ENCODE data around the gene AFDN. TPM values are rescaled to one million over a fixed set of nuclear protein-coding genes. Genes with fewer than 3 reads are reported as not detected.

Gene AFDN
- total and polyA plus RNA-seq, 2 donors (not counting 1 experiment from before 2014, with no cell fraction given) = 21.0 to 57.1 TPM

GRCh38 chr6:167872538-167873210, 46.0 kb downstream of the AFDN start:
- no peaks in the 10 kb centered on the region for H3K36me3 ChIP-seq (ENCODE audit: control insufficient read depth, insufficient read depth, low read length)
- DNase-seq (ENCODE audit: low read depth in 2 of 2) = peak in 1 of 2 donors; percentile 49

DNA sequence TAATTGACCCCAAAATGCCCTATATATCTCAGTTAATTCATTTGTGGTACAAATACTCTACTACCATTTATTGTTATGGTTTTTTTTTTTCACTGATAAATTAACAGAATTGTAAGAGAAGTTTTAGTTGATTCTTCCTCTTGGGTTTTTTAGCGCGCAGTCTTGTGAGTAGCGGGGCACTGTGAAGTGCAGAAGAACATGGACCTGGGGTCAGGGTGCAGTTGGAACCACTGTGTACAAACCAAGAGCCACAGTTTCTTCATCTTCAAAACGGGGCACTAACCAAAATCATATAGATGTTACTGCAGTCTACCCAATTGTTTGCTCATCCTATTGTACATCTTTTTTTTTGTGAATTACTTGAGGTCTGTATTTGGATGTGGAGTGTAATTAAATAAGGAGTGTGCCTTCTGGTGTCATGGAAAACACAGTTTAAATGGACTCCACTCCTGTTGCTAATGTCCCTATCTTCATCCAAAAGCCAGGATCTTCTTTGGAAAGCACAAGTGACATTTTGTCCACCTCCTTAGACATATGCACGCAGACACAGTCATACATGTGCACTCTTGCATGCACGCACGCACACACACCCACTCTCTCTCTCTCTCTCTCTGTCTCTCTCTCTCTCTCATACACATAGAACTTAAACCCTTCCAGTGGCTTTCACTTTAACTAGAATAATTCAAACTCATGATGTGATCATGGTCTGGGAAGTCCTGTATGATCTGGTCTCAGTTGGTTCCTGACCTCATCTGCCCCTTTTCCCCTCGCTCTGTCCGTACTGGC, 51.5 kb downstream of the AFDN start:
- no peak overlapping the region for H3K4me2 ChIP-seq (ENCODE audit: extremely low read depth, insufficient read depth, low read length)
- no peaks in the 10 kb centered on the region for H3K36me3 ChIP-seq (ENCODE audit: control insufficient read depth, insufficient read depth, low read length)
- no peak for DNase-seq (ENCODE audit: low read depth in 2 of 2)
- H3K9me3 ChIP-seq (ENCODE audit: control insufficient read depth, insufficient read depth, low read depth, low read length) = no peaks in the 10 kb centered on the region
- no peak overlapping the region for H3K9ac ChIP-seq (ENCODE audit: insufficient read depth, low read length)
- H3K27me3 ChIP-seq (ENCODE audit: control insufficient read depth, insufficient read depth, low read length) = no peaks in the 10 kb centered on the region
- no peak overlapping the region for H3K27ac ChIP-seq (ENCODE audit: insufficient read depth, low read length)
- H2AFZ ChIP-seq (ENCODE audit: low read length) = no peak overlapping the region
- no peaks in the 10 kb centered on the region for H4K20me1 ChIP-seq (ENCODE audit: control insufficient read depth, extremely low read depth, insufficient read depth, low read length)
- TF ChIP-seq EZH2 (IDR thresholded peaks at IDR 0.05; ENCODE audit: low read length, missing control alignments) (no peak), CTCF (conservative IDR thresholded peaks at IDR 0.05 in 1 of 2, IDR thresholded peaks at IDR 0.05 in 1 of 2; ENCODE audit: low read depth in 1 of 2, low read length in 2 of 2) (no peak)
- H3K4me3 ChIP-seq (replicated peaks in 1 of 4; ENCODE audit: control extremely low read depth in 1 of 4, insufficient read depth in 1 of 4, low read depth in 3 of 4, low read length in 4 of 4) = no peak overlapping the region
- no peaks in the 10 kb centered on the region for H3K4me1 ChIP-seq (ENCODE audit: control insufficient read depth, extremely low read depth, insufficient read depth, low read length)
- no peaks in the 10 kb centered on the region for H3K79me2 ChIP-seq (ENCODE audit: control insufficient read depth, insufficient read depth, low read length)

More at GRCh38 chr6:167872538-167873210, 46.0 kb downstream of the AFDN start:
- H4K20me1 ChIP-seq (ENCODE audit: control insufficient read depth, extremely low read depth, insufficient read depth, low read length) = no peaks in the 10 kb centered on the region
- no peaks in the 10 kb centered on the region for H3K27me3 ChIP-seq (ENCODE audit: control insufficient read depth, insufficient read depth, low read length)
- no peak overlapping the region for H3K4me2 ChIP-seq (ENCODE audit: extremely low read depth, insufficient read depth, low read length)
- H3K9ac ChIP-seq (ENCODE audit: insufficient read depth, low read length) = no peak overlapping the region
- no peak overlapping the region for H3K27ac ChIP-seq (ENCODE audit: insufficient read depth, low read length)
- no peak overlapping the region for H3K4me3 ChIP-seq (replicated peaks in 1 of 4; ENCODE audit: control extremely low read depth in 1 of 4, insufficient read depth in 1 of 4, low read depth in 3 of 4, low read length in 4 of 4)
- no peaks in the 10 kb centered on the region for H3K4me1 ChIP-seq (ENCODE audit: control insufficient read depth, extremely low read depth, insufficient read depth, low read length)
- H3K79me2 ChIP-seq (ENCODE audit: control insufficient read depth, insufficient read depth, low read length) = no peaks in the 10 kb centered on the region
- H3K9me3 ChIP-seq (ENCODE audit: control insufficient read depth, insufficient read depth, low read depth, low read length) = no peaks in the 10 kb centered on the region
- H2AFZ ChIP-seq (ENCODE audit: low read length) = no peak overlapping the region
- no peak for TF ChIP-seq CTCF (conservative IDR thresholded peaks at IDR 0.05 in 1 of 2, IDR thresholded peaks at IDR 0.05 in 1 of 2; ENCODE audit: low read depth in 1 of 2, low read length in 2 of 2)

GRCh38 chr6:167879612-167880011, 52.9 kb downstream of the AFDN start:
- Histone ChIP-seq H3K4me2 (ENCODE audit: extremely low read depth, insufficient read depth, low read length) (no peak overlapping the region), H3K9me3 (ENCODE audit: control insufficient read depth, insufficient read depth, low read depth, low read length) (no peaks in the 10 kb centered on the region), H2AFZ (ENCODE audit: low read length) (no peak overlapping the region), H3K27ac (ENCODE audit: insufficient read depth, low read length) (no peak overlapping the region), H3K4me3 (replicated peaks in 1 of 4; ENCODE audit: control extremely low read depth in 1 of 4, insufficient read depth in 1 of 4, low read depth in 3 of 4, low read length in 4 of 4) (no peak overlapping the region), H3K9ac (ENCODE audit: insufficient read depth, low read length) (no peak overlapping the region), H3K27me3 (ENCODE audit: control insufficient read depth, insufficient read depth, low read length) (no peaks in the 10 kb centered on the region), H4K20me1 (ENCODE audit: control insufficient read depth, extremely low read depth, insufficient read depth, low read length) (no peaks in the 10 kb centered on the region), H3K79me2 (ENCODE audit: control insufficient read depth, insufficient read depth, low read length) (no peaks in the 10 kb centered on the region), H3K36me3 (ENCODE audit: control insufficient read depth, insufficient read depth, low read length) (no peaks in the 10 kb centered on the region), H3K4me1 (ENCODE audit: control insufficient read depth, extremely low read depth, insufficient read depth, low read length) (no peaks in the 10 kb centered on the region)
- TF ChIP-seq CTCF (conservative IDR thresholded peaks at IDR 0.05 in 1 of 2, IDR thresholded peaks at IDR 0.05 in 1 of 2; ENCODE audit: low read depth in 1 of 2, low read length in 2 of 2) (no peak), EZH2 (IDR thresholded peaks at IDR 0.05; ENCODE audit: low read length, missing control alignments) (no peak)
- DNase-seq (ENCODE audit: low read depth in 2 of 2) = no peak
